HL-60 (cell line): Measurements from ENCODE around the gene ARHGAP24.

Experiments used
- GABPA ChIP-seq: IDR thresholded peaks from 2 replicates; pipeline ENCODE4 v1.6.1; 2012; ENCODE audit warnings: low read depth
- POLR2AphosphoS5 ChIP-seq: IDR thresholded peaks from 2 replicates; pipeline ENCODE4 v1.6.1; 2012; ENCODE audit warnings: low read depth
- SPI1 ChIP-seq: IDR thresholded peaks from 2 replicates; pipeline ENCODE4 v1.6.1; 2012; ENCODE audit warnings: low read depth, mild to moderate bottlenecking, borderline replicate concordance
- TF ChIP-seq, protein P1 (sequence below): IDR thresholded peaks from one replicate; pipeline ENCODE4 v1.5.1; 2011; ENCODE audit warnings: low read length, control low read depth, inconsistent platforms; ENCODE audit not compliant: insufficient read depth
- TF ChIP-seq, protein P2 (sequence below): IDR thresholded peaks from 2 replicates; pipeline ENCODE4 v1.6.1; 2012; ENCODE audit warnings: low read depth; ENCODE audit not compliant: insufficient replicate concordance

DNA sequence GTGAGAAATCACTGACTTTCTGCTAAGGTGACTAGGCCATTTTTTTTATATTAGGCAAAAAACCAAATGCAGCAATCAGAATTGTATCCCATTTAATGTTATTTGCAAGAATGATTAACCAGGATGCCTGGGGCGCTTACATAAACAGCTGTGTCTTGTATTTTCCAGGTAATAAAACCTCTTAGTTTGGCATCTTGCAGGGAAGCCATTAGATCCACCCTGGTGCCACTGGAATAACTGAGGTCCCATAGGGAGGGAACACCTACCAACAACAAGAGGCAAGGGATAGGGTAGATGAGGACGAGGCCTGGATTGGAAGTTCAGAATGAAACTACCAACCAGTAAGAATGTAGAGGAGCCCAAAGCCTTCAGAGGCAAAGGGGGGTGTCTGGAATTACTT is 288.3 kb downstream of the ARHGAP24 start:
- TF ChIP-seq, protein P1, sequence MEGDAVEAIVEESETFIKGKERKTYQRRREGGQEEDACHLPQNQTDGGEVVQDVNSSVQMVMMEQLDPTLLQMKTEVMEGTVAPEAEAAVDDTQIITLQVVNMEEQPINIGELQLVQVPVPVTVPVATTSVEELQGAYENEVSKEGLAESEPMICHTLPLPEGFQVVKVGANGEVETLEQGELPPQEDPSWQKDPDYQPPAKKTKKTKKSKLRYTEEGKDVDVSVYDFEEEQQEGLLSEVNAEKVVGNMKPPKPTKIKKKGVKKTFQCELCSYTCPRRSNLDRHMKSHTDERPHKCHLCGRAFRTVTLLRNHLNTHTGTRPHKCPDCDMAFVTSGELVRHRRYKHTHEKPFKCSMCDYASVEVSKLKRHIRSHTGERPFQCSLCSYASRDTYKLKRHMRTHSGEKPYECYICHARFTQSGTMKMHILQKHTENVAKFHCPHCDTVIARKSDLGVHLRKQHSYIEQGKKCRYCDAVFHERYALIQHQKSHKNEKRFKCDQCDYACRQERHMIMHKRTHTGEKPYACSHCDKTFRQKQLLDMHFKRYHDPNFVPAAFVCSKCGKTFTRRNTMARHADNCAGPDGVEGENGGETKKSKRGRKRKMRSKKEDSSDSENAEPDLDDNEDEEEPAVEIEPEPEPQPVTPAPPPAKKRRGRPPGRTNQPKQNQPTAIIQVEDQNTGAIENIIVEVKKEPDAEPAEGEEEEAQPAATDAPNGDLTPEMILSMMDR = no peak
- TF ChIP-seq POLR2AphosphoS5 = no peak
- TF ChIP-seq, protein P2, sequence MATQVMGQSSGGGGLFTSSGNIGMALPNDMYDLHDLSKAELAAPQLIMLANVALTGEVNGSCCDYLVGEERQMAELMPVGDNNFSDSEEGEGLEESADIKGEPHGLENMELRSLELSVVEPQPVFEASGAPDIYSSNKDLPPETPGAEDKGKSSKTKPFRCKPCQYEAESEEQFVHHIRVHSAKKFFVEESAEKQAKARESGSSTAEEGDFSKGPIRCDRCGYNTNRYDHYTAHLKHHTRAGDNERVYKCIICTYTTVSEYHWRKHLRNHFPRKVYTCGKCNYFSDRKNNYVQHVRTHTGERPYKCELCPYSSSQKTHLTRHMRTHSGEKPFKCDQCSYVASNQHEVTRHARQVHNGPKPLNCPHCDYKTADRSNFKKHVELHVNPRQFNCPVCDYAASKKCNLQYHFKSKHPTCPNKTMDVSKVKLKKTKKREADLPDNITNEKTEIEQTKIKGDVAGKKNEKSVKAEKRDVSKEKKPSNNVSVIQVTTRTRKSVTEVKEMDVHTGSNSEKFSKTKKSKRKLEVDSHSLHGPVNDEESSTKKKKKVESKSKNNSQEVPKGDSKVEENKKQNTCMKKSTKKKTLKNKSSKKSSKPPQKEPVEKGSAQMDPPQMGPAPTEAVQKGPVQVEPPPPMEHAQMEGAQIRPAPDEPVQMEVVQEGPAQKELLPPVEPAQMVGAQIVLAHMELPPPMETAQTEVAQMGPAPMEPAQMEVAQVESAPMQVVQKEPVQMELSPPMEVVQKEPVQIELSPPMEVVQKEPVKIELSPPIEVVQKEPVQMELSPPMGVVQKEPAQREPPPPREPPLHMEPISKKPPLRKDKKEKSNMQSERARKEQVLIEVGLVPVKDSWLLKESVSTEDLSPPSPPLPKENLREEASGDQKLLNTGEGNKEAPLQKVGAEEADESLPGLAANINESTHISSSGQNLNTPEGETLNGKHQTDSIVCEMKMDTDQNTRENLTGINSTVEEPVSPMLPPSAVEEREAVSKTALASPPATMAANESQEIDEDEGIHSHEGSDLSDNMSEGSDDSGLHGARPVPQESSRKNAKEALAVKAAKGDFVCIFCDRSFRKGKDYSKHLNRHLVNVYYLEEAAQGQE = no peak
- TF ChIP-seq GABPA = no peak
- no peak for TF ChIP-seq SPI1
